ENCODE measurements around the gene PRR16. TPM values are rescaled to one million over a fixed set of nuclear protein-coding genes. Genes with fewer than 3 reads are reported as not detected.
"Not testable (repeated sequence)": the region's sequence is repeated elsewhere in the genome, so short reads cannot be mapped to it uniquely, and the experiment has no call there.

Gene PRR16
- 0.05 TPM for total RNA-seq
- polyA plus RNA-seq: 0.66 TPM
- long read RNA-seq, donor 1: 0 reads
- long read RNA-seq, donor 2: 0 reads
- long read RNA-seq, donor 3: 0 reads
- long read RNA-seq, donor 4: 0 reads
- long read RNA-seq, donor 5: 0 reads
- long read RNA-seq, donor 6: 0 reads
- long read RNA-seq, donor 7: 0 reads
- long read RNA-seq, donor 8: 0 reads
- long read RNA-seq, donor 9: 0 reads
- long read RNA-seq, donor 10: 0 reads

- WGBS: under 1% methylated on average over 62 of the region's 62 CpGs
- peak in 2 of 9 donors; percentile 24 to 35 for DNase-seq (ENCODE audit: low read depth in 6 of 9, low spot score in 9 of 9)
- Histone ChIP-seq H3K4me3 (ENCODE audit: low read length in 2 of 2) (peak within 1 kb of the TSS in 1 of 2 donors; percentile 15), H3K9me3 (ENCODE audit: control insufficient read depth in 2 of 2, insufficient read depth in 1 of 2, low read length in 1 of 2) (no peaks in the 10 kb centered on the region), H3K36me3 (ENCODE audit: control insufficient read depth in 2 of 2, insufficient read depth in 2 of 2, low read length in 1 of 2) (no peaks in the 10 kb centered on the region), H3K27ac (ENCODE audit: low read depth in 1 of 2, low read length in 1 of 2) (no peak within 1 kb of the TSS), H3K4me1 (ENCODE audit: control insufficient read depth in 2 of 2, insufficient read depth in 2 of 2, low read length in 2 of 2) (peaks cover 0 to 9% of the 10 kb centered on the region in 2 donors), H3K27me3 (ENCODE audit: control insufficient read depth in 2 of 2, insufficient read depth in 1 of 2, low read length in 1 of 2) (peaks cover 24 to 44% of the 10 kb centered on the region in 2 donors)
These were observed at the start of gene PRR16 for GRCh38 chr5:120463991-120464626. TSS of gene PRR16 (plus strand) at chr5:120464300.

GRCh38 chr5:120415985-120416384 lies 48.1 kb upstream of the PRR16 start:
- no peak overlapping the region for H3K4me3 ChIP-seq (ENCODE audit: low read length in 2 of 2)
- no peak for DNase-seq (ENCODE audit: low read depth in 6 of 9, low spot score in 9 of 9)
- no peaks in the 10 kb centered on the region for H3K36me3 ChIP-seq (ENCODE audit: control insufficient read depth in 2 of 2, insufficient read depth in 2 of 2, low read length in 1 of 2)
- H3K4me1 ChIP-seq (ENCODE audit: control insufficient read depth in 2 of 2, insufficient read depth in 2 of 2, low read length in 2 of 2): no peaks in the 10 kb centered on the region
- no peaks in the 10 kb centered on the region for H3K27me3 ChIP-seq (ENCODE audit: control insufficient read depth in 2 of 2, insufficient read depth in 1 of 2, low read length in 1 of 2)
- WGBS: 96% methylated on average over 1 of the region's 1 CpG
- no peaks in the 10 kb centered on the region for H3K9me3 ChIP-seq (ENCODE audit: control insufficient read depth in 2 of 2, insufficient read depth in 1 of 2, low read length in 1 of 2)
- no peak overlapping the region for H3K27ac ChIP-seq (ENCODE audit: low read depth in 1 of 2, low read length in 1 of 2)

DNA sequence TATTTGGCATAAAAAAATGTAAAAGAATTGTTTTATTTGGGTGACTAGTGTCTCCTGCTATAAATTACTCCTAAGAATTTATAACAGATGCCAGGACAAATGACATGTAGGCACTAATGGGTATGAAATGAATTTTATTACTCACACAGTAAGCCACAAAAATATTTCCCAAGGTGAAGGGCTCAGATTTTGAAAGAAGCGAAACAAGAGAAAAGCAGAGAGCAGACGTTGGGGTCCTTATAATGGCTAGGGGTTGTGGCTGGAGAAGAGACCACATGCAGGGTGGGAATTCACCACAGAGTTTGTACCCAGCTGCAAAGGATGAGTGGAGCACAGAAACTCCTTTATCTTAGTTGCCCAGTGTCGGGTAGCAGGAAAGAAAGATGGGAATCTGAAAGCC lies 45.0 kb upstream of the PRR16 start:
- no peak for DNase-seq (ENCODE audit: low read depth in 6 of 9, low spot score in 9 of 9)
- H3K4me1 ChIP-seq (ENCODE audit: control insufficient read depth in 2 of 2, insufficient read depth in 2 of 2, low read length in 2 of 2): no peaks in the 10 kb centered on the region
- 54% methylated on average over 3 of the region's 3 CpGs for WGBS

GRCh38 chr5:120426633-120427275 lies 37.3 kb upstream of the PRR16 start:
- WGBS: 98% methylated on average over 25 of the region's 25 CpGs
- not testable (repeated sequence) for H3K4me1 ChIP-seq (ENCODE audit: control insufficient read depth in 2 of 2, insufficient read depth in 2 of 2, low read length in 2 of 2); DNase-seq (ENCODE audit: low read depth in 6 of 9, low spot score in 9 of 9); H3K36me3 ChIP-seq (ENCODE audit: control insufficient read depth in 2 of 2, insufficient read depth in 2 of 2, low read length in 1 of 2); H3K4me3 ChIP-seq (ENCODE audit: low read length in 2 of 2); H3K27me3 ChIP-seq (ENCODE audit: control insufficient read depth in 2 of 2, insufficient read depth in 1 of 2, low read length in 1 of 2); H3K9me3 ChIP-seq (ENCODE audit: control insufficient read depth in 2 of 2, insufficient read depth in 1 of 2, low read length in 1 of 2); H3K27ac ChIP-seq (ENCODE audit: low read depth in 1 of 2, low read length in 1 of 2)

More for the DNA sequence above, 45.0 kb upstream of the PRR16 start:
- Histone ChIP-seq H3K4me3 (ENCODE audit: low read length in 2 of 2) (no peak overlapping the region), H3K27ac (ENCODE audit: low read depth in 1 of 2, low read length in 1 of 2) (no peak overlapping the region), H3K36me3 (ENCODE audit: control insufficient read depth in 2 of 2, insufficient read depth in 2 of 2, low read length in 1 of 2) (no peaks in the 10 kb centered on the region), H3K27me3 (ENCODE audit: control insufficient read depth in 2 of 2, insufficient read depth in 1 of 2, low read length in 1 of 2) (no peaks in the 10 kb centered on the region), H3K9me3 (ENCODE audit: control insufficient read depth in 2 of 2, insufficient read depth in 1 of 2, low read length in 1 of 2) (no peaks in the 10 kb centered on the region)

GRCh38 chr5:120430572-120430971 lies 33.5 kb upstream of the PRR16 start:
- Histone ChIP-seq H3K4me3 (ENCODE audit: low read length in 2 of 2) (no peak overlapping the region), H3K27ac (ENCODE audit: low read depth in 1 of 2, low read length in 1 of 2) (no peak overlapping the region), H3K27me3 (ENCODE audit: control insufficient read depth in 2 of 2, insufficient read depth in 1 of 2, low read length in 1 of 2) (no peaks in the 10 kb centered on the region), H3K36me3 (ENCODE audit: control insufficient read depth in 2 of 2, insufficient read depth in 2 of 2, low read length in 1 of 2) (no peaks in the 10 kb centered on the region), H3K4me1 (ENCODE audit: control insufficient read depth in 2 of 2, insufficient read depth in 2 of 2, low read length in 2 of 2) (no peaks in the 10 kb centered on the region), H3K9me3 (ENCODE audit: control insufficient read depth in 2 of 2, insufficient read depth in 1 of 2, low read length in 1 of 2) (no peaks in the 10 kb centered on the region)
- DNase-seq (ENCODE audit: low read depth in 6 of 9, low spot score in 9 of 9): no peak

DNA sequence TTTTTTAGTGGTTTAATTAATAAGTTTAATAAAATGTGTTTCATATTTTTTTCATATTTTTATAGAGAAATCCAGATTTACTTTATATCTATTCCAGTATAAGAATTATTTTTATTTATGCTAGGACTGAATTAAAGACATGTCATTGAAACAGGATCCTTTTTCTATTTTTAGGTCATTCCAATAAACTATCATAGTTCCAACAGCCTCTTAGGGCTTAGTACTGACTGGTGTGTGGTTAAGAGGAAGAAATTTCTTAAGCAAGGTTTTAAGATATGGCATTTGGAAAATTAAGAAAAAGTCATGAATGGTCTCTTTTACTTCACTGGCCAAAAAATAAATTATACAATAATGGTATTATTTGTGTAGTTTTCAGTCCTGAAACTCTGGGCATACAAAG lies 31.2 kb upstream of the PRR16 start:
- no peak overlapping the region for H3K4me3 ChIP-seq (ENCODE audit: low read length in 2 of 2)
- no peak for DNase-seq (ENCODE audit: low read depth in 6 of 9, low spot score in 9 of 9)
- no peaks in the 10 kb centered on the region for H3K9me3 ChIP-seq (ENCODE audit: control insufficient read depth in 2 of 2, insufficient read depth in 1 of 2, low read length in 1 of 2)
- H3K36me3 ChIP-seq (ENCODE audit: control insufficient read depth in 2 of 2, insufficient read depth in 2 of 2, low read length in 1 of 2): no peaks in the 10 kb centered on the region
- H3K27me3 ChIP-seq (ENCODE audit: control insufficient read depth in 2 of 2, insufficient read depth in 1 of 2, low read length in 1 of 2): no peaks in the 10 kb centered on the region
- H3K27ac ChIP-seq (ENCODE audit: low read depth in 1 of 2, low read length in 1 of 2): no peak overlapping the region
- H3K4me1 ChIP-seq (ENCODE audit: control insufficient read depth in 2 of 2, insufficient read depth in 2 of 2, low read length in 2 of 2): no peaks in the 10 kb centered on the region

DNA sequence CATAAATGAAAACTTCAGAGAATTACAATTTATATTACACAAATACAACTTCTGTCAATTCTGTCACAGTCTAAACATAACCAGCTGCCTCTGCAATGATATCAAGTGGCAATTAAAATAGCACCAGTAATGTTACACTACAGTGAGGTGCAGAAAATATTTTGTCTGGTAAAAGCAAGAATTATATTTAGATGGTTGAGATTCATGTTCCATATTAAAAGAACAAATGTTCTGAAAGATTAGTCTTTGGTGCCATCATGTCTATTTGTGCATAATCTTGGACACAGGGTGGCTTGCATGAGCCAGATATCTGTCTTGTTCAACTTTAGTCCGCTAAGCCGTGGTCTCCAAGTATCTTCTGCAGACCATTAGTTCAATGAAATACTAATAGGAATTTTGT lies 29.0 kb upstream of the PRR16 start:
- no peak for DNase-seq (ENCODE audit: low read depth in 6 of 9, low spot score in 9 of 9)
- 94% methylated on average over 2 of the region's 2 CpGs for WGBS
- no peaks in the 10 kb centered on the region for H3K36me3 ChIP-seq (ENCODE audit: control insufficient read depth in 2 of 2, insufficient read depth in 2 of 2, low read length in 1 of 2)
- H3K9me3 ChIP-seq (ENCODE audit: control insufficient read depth in 2 of 2, insufficient read depth in 1 of 2, low read length in 1 of 2): no peaks in the 10 kb centered on the region
- no peaks in the 10 kb centered on the region for H3K27me3 ChIP-seq (ENCODE audit: control insufficient read depth in 2 of 2, insufficient read depth in 1 of 2, low read length in 1 of 2)
- no peaks in the 10 kb centered on the region for H3K4me1 ChIP-seq (ENCODE audit: control insufficient read depth in 2 of 2, insufficient read depth in 2 of 2, low read length in 2 of 2)
- no peak overlapping the region for H3K27ac ChIP-seq (ENCODE audit: low read depth in 1 of 2, low read length in 1 of 2)
- no peak overlapping the region for H3K4me3 ChIP-seq (ENCODE audit: low read length in 2 of 2)

- Histone ChIP-seq H3K4me1 (ENCODE audit: control insufficient read depth in 2 of 2, insufficient read depth in 2 of 2, low read length in 2 of 2) (no peaks in the 10 kb centered on the region), H3K27me3 (ENCODE audit: control insufficient read depth in 2 of 2, insufficient read depth in 1 of 2, low read length in 1 of 2) (no peaks in the 10 kb centered on the region), H3K4me3 (ENCODE audit: low read length in 2 of 2) (no peak overlapping the region), H3K27ac (ENCODE audit: low read depth in 1 of 2, low read length in 1 of 2) (no peak overlapping the region), H3K36me3 (ENCODE audit: control insufficient read depth in 2 of 2, insufficient read depth in 2 of 2, low read length in 1 of 2) (no peaks in the 10 kb centered on the region), H3K9me3 (ENCODE audit: control insufficient read depth in 2 of 2, insufficient read depth in 1 of 2, low read length in 1 of 2) (no peaks in the 10 kb centered on the region)
- no peak for DNase-seq (ENCODE audit: low read depth in 6 of 9, low spot score in 9 of 9)
- 93% methylated on average over 1 of the region's 1 CpG for WGBS
These were observed 27.1 kb upstream of the PRR16 start for GRCh38 chr5:120436996-120437395.

DNA sequence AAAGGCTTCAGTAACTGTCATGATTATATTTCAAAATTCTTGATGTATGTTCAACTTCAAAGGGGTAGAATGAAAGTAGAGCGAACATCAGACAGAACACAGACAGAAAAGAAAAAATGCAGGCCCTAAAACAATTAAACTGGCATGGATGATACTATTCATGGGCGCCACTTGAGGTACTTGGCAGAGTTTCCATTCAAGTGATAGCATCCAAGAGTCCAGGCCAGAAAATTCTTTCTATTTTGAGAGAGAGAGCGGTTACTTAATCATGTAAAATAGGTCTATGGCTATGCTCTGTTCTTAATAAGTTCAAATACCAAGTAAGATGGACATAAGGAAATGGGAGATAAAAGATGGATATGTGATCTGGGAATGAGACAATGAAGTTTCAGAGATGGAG lies 21.4 kb upstream of the PRR16 start:
- no peak for DNase-seq (ENCODE audit: low read depth in 6 of 9, low spot score in 9 of 9)
- WGBS: 96% methylated on average over 3 of the region's 3 CpGs
- Histone ChIP-seq H3K27me3 (ENCODE audit: control insufficient read depth in 2 of 2, insufficient read depth in 1 of 2, low read length in 1 of 2) (no peaks in the 10 kb centered on the region), H3K27ac (ENCODE audit: low read depth in 1 of 2, low read length in 1 of 2) (no peak overlapping the region), H3K4me3 (ENCODE audit: low read length in 2 of 2) (no peak overlapping the region), H3K9me3 (ENCODE audit: control insufficient read depth in 2 of 2, insufficient read depth in 1 of 2, low read length in 1 of 2) (no peaks in the 10 kb centered on the region), H3K36me3 (ENCODE audit: control insufficient read depth in 2 of 2, insufficient read depth in 2 of 2, low read length in 1 of 2) (no peaks in the 10 kb centered on the region), H3K4me1 (ENCODE audit: control insufficient read depth in 2 of 2, insufficient read depth in 2 of 2, low read length in 2 of 2) (no peaks in the 10 kb centered on the region)
